Lower leg skin (tissue), 3 donors: ENCODE results near the gene DSN1.

ENCODE experiments used
- POLR2A ChIP-seq, 2 donors: fragments of 450-650 bp; IDR thresholded peaks; one replicate each; pipeline ENCODE4 v1.6.1; 2016 to 2017; ENCODE audit warnings: antibody characterized with exemption in 2 of 2, mild to moderate bottlenecking in 1 of 2, moderate library complexity in 1 of 2
- TF ChIP-seq, protein P1 (sequence below), 3 donors: fragments of 450-650 bp; IDR thresholded peaks; one replicate each; pipeline ENCODE4 v1.5.1; 2016; ENCODE audit warnings: antibody characterized with exemption in 3 of 3, mild to moderate bottlenecking in 3 of 3, moderate library complexity in 2 of 3

DNA sequence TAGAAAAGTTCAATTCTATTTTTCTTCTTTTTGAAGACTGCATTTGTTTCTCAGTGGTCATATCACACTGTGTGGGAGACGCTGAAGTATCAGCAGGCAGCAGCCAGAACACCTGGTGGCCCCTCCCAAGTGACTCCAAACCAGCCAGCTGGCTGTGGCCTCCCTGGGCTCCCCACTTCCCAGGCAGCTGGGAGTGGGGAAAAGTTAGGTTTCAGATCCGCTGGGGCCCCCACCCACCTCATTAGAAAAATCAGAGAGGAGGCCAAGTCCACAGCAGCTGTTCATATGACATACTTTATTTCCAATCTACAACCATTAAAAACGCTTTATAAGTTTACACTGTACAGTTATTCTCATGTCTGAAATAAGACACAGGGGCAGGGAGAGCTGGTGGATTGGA, 3.6 kb upstream of the DSN1 start:
- TF ChIP-seq, protein P1, sequence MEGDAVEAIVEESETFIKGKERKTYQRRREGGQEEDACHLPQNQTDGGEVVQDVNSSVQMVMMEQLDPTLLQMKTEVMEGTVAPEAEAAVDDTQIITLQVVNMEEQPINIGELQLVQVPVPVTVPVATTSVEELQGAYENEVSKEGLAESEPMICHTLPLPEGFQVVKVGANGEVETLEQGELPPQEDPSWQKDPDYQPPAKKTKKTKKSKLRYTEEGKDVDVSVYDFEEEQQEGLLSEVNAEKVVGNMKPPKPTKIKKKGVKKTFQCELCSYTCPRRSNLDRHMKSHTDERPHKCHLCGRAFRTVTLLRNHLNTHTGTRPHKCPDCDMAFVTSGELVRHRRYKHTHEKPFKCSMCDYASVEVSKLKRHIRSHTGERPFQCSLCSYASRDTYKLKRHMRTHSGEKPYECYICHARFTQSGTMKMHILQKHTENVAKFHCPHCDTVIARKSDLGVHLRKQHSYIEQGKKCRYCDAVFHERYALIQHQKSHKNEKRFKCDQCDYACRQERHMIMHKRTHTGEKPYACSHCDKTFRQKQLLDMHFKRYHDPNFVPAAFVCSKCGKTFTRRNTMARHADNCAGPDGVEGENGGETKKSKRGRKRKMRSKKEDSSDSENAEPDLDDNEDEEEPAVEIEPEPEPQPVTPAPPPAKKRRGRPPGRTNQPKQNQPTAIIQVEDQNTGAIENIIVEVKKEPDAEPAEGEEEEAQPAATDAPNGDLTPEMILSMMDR (IDR thresholded peaks at IDR 0.05): no peak
- TF ChIP-seq POLR2A (IDR thresholded peaks at IDR 0.05): no peak
